WTC11 (cell line): Measurements from ENCODE around the gene ZNF678. TPM values are rescaled to one million over a fixed set of nuclear protein-coding genes. Genes with fewer than 3 reads are reported as not detected.
"Not testable (repeated sequence)": the region's sequence is repeated elsewhere in the genome, so short reads cannot be mapped to it uniquely, and the experiment has no call there.

Experiments used
- ATAC-seq: fragments of 200-7000 bp; cut with Tn5 transposase; 2 replicates; pipeline ENCODE4 v1.10.0; 2021; ENCODE audit warnings: mild to moderate bottlenecking, moderate library complexity
- CTCF ChIA-PET: fragments of 300-600 bp; sonication (Branson Sonifier 250); formaldehyde crosslinking; loops from one replicate; lab custom pipeline; 2021; ENCODE audit warnings: antibody characterized with exemption; lab: Charles Lee
- POLR2A ChIA-PET: fragments of 350-600 bp; sonication (Branson Sonifier 250); formaldehyde crosslinking; loops from one replicate; lab custom pipeline; 2021; ENCODE audit warnings: antibody characterized with exemption; lab: Charles Lee
- DNase-seq: peaks from one replicate; pipeline ENCODE4 v3.0.0; 2021; ENCODE audit warnings: low spot score
- H3K27ac Mint-ChIP-seq: 2 replicates; pipeline ENCODE4 v1.8.0; 2021; ENCODE audit warnings: mixed read lengths
- H3K27me3 Mint-ChIP-seq: 2 replicates; pipeline ENCODE4 v1.8.0; 2021; ENCODE audit warnings: low read depth, mild to moderate bottlenecking, moderate library complexity, mixed read lengths
- H3K36me3 Mint-ChIP-seq: 2 replicates; pipeline ENCODE4 v1.8.0; 2021; ENCODE audit warnings: mixed read lengths
- H3K4me1 Mint-ChIP-seq: 2 replicates; pipeline ENCODE4 v1.8.0; 2022; ENCODE audit warnings: mixed read lengths
- H3K4me3 Mint-ChIP-seq: 2 replicates; pipeline ENCODE4 v1.8.0; 2021; ENCODE audit warnings: mild to moderate bottlenecking, moderate library complexity, mixed read lengths
- H3K9me3 Mint-ChIP-seq: 2 replicates; pipeline ENCODE4 v1.8.0; 2021; ENCODE audit warnings: mixed read lengths
- ATF1 ChIP-seq: sonication (generic); formaldehyde crosslinking; IDR thresholded peaks from 2 replicates; pipeline ENCODE4 v1.8.1; 2023; ENCODE audit warnings: mild to moderate bottlenecking, moderate library complexity, missing genetic modification reagents
- CBFB ChIP-seq: sonication (generic); formaldehyde crosslinking; IDR thresholded peaks from 2 replicates; pipeline ENCODE4 v1.8.1; 2022; ENCODE audit warnings: mild to moderate bottlenecking, low read depth, missing genetic modification reagents
- FOXK1 ChIP-seq: sonication (generic); formaldehyde crosslinking; IDR thresholded peaks from 2 replicates; pipeline ENCODE4 v1.8.0; 2022; ENCODE audit warnings: mild to moderate bottlenecking, moderate library complexity, missing genetic modification reagents
- GABPB1 ChIP-seq: sonication (generic); formaldehyde crosslinking; IDR thresholded peaks from 2 replicates; pipeline ENCODE4 v1.8.1; 2023; ENCODE audit warnings: mild to moderate bottlenecking, missing genetic modification reagents
- NR2C2 ChIP-seq: sonication (generic); formaldehyde crosslinking; IDR thresholded peaks from 2 replicates; pipeline ENCODE4 v1.8.0; 2022; ENCODE audit warnings: mild to moderate bottlenecking, missing genetic modification reagents
- OVOL2 ChIP-seq: fragments of 250-450 bp; sonication (Bioruptor Pico); IDR thresholded peaks from 2 replicates; pipeline ENCODE4 v1.9.0; 2021; ENCODE audit warnings: mild to moderate bottlenecking, borderline replicate concordance
- RORB ChIP-seq: fragments of 250-450 bp; sonication (Bioruptor Pico); IDR thresholded peaks from 2 replicates; pipeline ENCODE4 v1.9.0; 2021; ENCODE audit warnings: mild to moderate bottlenecking
- TEAD1 ChIP-seq: sonication (generic); formaldehyde crosslinking; IDR thresholded peaks from 2 replicates; pipeline ENCODE4 v1.8.0; 2022; ENCODE audit warnings: mild to moderate bottlenecking, missing genetic modification reagents
- TP53 ChIP-seq: sonication (generic); formaldehyde crosslinking; IDR thresholded peaks from 2 replicates; pipeline ENCODE4 v1.8.1; 2023; ENCODE audit warnings: mild to moderate bottlenecking, missing genetic modification reagents
- ZNF121 ChIP-seq: sonication (generic); formaldehyde crosslinking; IDR thresholded peaks from 2 replicates; pipeline ENCODE4 v1.8.0; 2023; ENCODE audit warnings: missing genetic modification reagents
- ZNF138 ChIP-seq: sonication (generic); formaldehyde crosslinking; conservative IDR thresholded peaks from 2 replicates; pipeline ENCODE4 v1.8.1; 2022; ENCODE audit warnings: mild to moderate bottlenecking, moderate library complexity, missing genetic modification reagents
- ZNF263 ChIP-seq: sonication (generic); formaldehyde crosslinking; IDR thresholded peaks from 2 replicates; pipeline ENCODE4 v1.8.1; 2022; ENCODE audit warnings: low read depth, mild to moderate bottlenecking, moderate library complexity, missing genetic modification reagents
- ZNF317 ChIP-seq: sonication (generic); formaldehyde crosslinking; IDR thresholded peaks from 2 replicates; pipeline ENCODE4 v1.8.1; 2023; ENCODE audit warnings: low read depth, mild to moderate bottlenecking, moderate library complexity, missing genetic modification reagents, borderline replicate concordance
- ZNF416 ChIP-seq: fragments of 250-450 bp; sonication (Bioruptor Pico); IDR thresholded peaks from 2 replicates; pipeline ENCODE4 v1.9.0; 2021; ENCODE audit warnings: mild to moderate bottlenecking, inconsistent platforms
- total RNA-seq: library from RNA; stranded (reverse); gene quantifications from 3 replicates; pipeline ENCODE4 v1.2.3, GENCODE V29; 2021
- TF ChIP-seq, protein P1 (sequence below): sonication (generic); formaldehyde crosslinking; IDR thresholded peaks from 2 replicates; pipeline ENCODE4 v1.8.0; 2022; ENCODE audit warnings: mild to moderate bottlenecking, missing genetic modification reagents
- TF ChIP-seq, protein P2 (sequence below): sonication (generic); formaldehyde crosslinking; IDR thresholded peaks from 2 replicates; pipeline ENCODE4 v1.8.1; 2023; ENCODE audit warnings: mild to moderate bottlenecking, missing genetic modification reagents, moderate library complexity
- TF ChIP-seq, protein P3 (sequence below): sonication (generic); formaldehyde crosslinking; IDR thresholded peaks from 2 replicates; pipeline ENCODE4 v1.8.1; 2023; ENCODE audit warnings: mild to moderate bottlenecking, missing genetic modification reagents
- TF ChIP-seq, protein P4 (sequence below): fragments of 250-450 bp; sonication (Bioruptor Pico); IDR thresholded peaks from 2 replicates; pipeline ENCODE4 v1.8.0; 2021; ENCODE audit warnings: mild to moderate bottlenecking
- TF ChIP-seq, protein P5 (sequence below): sonication (generic); formaldehyde crosslinking; IDR thresholded peaks from 2 replicates; pipeline ENCODE4 v1.8.0; 2022; ENCODE audit warnings: mild to moderate bottlenecking, missing genetic modification reagents

ZNF678 gene
- total RNA-seq, 1 experiment from 2014 or later = 28.9 TPM

DNA sequence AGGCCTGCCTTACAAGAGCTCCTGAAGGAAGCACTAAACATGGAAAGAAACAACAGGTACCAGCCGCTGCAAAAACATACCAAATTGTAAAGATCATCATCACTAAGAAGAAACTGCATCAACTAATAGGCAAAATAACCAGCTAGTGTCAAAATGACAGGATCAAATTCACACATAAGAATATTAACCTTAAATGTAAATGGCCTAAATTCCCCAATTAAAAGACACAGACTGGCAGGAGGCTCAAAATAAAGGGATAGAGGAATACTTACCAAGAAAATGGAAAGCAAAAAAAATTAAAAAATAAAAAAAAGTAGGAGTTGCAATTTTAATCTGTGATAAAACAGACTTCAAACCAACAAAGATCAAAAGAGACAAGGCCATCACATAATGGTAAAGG, 11.5 kb upstream of the ZNF678 start:
- peaks cover 28% of the 10 kb centered on the region for H3K27me3 Mint-ChIP-seq
- H3K27ac Mint-ChIP-seq, DNase-seq, POLR2A ChIA-PET, H3K4me3 Mint-ChIP-seq, H3K4me1 Mint-ChIP-seq, ATAC-seq, CTCF ChIA-PET: not testable (repeated sequence)
- H3K36me3 Mint-ChIP-seq = peaks cover 21% of the 10 kb centered on the region
- H3K9me3 Mint-ChIP-seq = peaks cover 56% of the 10 kb centered on the region

DNA sequence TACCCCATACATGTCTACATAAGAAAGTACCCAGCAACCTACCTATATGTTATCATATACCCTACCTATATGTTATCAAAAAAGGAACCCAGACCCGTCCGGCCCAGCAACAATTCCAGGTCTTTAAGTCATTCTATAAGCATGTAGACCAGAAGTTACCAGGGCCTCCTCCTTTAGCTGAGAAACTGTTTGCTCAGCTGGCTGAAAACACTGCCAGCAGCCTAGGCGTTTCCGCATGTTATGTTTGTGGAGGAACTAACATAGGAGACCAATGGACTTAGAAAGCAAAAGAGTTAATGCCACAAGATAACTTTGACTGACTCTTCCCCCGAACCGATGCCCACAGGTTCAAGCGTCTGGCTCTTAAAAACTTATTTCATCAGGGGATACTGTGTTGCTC, 7.1 kb upstream of the ZNF678 start:
- no peak for ATAC-seq
- TF ChIP-seq ZNF138 (CRISPR knock-in tag) = no peak
- TF ChIP-seq CBFB (CRISPR knock-in tag) = no peak
- no peak for TF ChIP-seq ZNF263 (CRISPR knock-in tag)
- no peak for TF ChIP-seq ZNF317 (CRISPR knock-in tag)
- TF ChIP-seq, protein P1, sequence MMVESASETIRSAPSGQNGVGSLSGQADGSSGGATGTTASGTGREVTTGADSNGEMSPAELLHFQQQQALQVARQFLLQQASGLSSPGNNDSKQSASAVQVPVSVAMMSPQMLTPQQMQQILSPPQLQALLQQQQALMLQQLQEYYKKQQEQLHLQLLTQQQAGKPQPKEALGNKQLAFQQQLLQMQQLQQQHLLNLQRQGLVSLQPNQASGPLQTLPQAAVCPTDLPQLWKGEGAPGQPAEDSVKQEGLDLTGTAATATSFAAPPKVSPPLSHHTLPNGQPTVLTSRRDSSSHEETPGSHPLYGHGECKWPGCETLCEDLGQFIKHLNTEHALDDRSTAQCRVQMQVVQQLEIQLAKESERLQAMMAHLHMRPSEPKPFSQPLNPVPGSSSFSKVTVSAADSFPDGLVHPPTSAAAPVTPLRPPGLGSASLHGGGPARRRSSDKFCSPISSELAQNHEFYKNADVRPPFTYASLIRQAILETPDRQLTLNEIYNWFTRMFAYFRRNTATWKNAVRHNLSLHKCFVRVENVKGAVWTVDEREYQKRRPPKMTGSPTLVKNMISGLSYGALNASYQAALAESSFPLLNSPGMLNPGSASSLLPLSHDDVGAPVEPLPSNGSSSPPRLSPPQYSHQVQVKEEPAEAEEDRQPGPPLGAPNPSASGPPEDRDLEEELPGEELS (CRISPR knock-in tag) = no peak
- TF ChIP-seq ZNF416 = no peak
- TF ChIP-seq, protein P2, sequence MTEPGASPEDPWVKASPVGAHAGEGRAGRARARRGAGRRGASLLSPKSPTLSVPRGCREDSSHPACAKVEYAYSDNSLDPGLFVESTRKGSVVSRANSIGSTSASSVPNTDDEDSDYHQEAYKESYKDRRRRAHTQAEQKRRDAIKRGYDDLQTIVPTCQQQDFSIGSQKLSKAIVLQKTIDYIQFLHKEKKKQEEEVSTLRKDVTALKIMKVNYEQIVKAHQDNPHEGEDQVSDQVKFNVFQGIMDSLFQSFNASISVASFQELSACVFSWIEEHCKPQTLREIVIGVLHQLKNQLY = no peak
- no peak for TF ChIP-seq TP53 (CRISPR knock-in tag)
- no peak for TF ChIP-seq ATF1 (CRISPR knock-in tag)
- no peak for TF ChIP-seq ZNF121 (CRISPR knock-in tag)
- no peak for TF ChIP-seq NR2C2 (CRISPR knock-in tag)
- TF ChIP-seq, protein P3, sequence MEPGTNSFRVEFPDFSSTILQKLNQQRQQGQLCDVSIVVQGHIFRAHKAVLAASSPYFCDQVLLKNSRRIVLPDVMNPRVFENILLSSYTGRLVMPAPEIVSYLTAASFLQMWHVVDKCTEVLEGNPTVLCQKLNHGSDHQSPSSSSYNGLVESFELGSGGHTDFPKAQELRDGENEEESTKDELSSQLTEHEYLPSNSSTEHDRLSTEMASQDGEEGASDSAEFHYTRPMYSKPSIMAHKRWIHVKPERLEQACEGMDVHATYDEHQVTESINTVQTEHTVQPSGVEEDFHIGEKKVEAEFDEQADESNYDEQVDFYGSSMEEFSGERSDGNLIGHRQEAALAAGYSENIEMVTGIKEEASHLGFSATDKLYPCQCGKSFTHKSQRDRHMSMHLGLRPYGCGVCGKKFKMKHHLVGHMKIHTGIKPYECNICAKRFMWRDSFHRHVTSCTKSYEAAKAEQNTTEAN (CRISPR knock-in tag) = no peak
- TF ChIP-seq, protein P4, sequence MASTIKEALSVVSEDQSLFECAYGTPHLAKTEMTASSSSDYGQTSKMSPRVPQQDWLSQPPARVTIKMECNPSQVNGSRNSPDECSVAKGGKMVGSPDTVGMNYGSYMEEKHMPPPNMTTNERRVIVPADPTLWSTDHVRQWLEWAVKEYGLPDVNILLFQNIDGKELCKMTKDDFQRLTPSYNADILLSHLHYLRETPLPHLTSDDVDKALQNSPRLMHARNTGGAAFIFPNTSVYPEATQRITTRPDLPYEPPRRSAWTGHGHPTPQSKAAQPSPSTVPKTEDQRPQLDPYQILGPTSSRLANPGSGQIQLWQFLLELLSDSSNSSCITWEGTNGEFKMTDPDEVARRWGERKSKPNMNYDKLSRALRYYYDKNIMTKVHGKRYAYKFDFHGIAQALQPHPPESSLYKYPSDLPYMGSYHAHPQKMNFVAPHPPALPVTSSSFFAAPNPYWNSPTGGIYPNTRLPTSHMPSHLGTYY (CRISPR knock-in tag) = no peak
- no peak for TF ChIP-seq RORB (CRISPR knock-in tag)
- TF ChIP-seq GABPB1 (CRISPR knock-in tag) = no peak
- peaks cover 11% of the 10 kb centered on the region for H3K36me3 Mint-ChIP-seq
- ChIA-PET POLR2A (no interaction called here), CTCF (no interaction called here)
- no peaks in the 10 kb centered on the region; the same call in 1 of the 2 replicates for H3K4me1 Mint-ChIP-seq
- no peak for DNase-seq
- H3K27me3 Mint-ChIP-seq = peaks cover 21% of the 10 kb centered on the region
- no peak overlapping the region for H3K27ac Mint-ChIP-seq
- H3K9me3 Mint-ChIP-seq = peaks cover 38% of the 10 kb centered on the region
- H3K4me3 Mint-ChIP-seq = no peak overlapping the region

DNA sequence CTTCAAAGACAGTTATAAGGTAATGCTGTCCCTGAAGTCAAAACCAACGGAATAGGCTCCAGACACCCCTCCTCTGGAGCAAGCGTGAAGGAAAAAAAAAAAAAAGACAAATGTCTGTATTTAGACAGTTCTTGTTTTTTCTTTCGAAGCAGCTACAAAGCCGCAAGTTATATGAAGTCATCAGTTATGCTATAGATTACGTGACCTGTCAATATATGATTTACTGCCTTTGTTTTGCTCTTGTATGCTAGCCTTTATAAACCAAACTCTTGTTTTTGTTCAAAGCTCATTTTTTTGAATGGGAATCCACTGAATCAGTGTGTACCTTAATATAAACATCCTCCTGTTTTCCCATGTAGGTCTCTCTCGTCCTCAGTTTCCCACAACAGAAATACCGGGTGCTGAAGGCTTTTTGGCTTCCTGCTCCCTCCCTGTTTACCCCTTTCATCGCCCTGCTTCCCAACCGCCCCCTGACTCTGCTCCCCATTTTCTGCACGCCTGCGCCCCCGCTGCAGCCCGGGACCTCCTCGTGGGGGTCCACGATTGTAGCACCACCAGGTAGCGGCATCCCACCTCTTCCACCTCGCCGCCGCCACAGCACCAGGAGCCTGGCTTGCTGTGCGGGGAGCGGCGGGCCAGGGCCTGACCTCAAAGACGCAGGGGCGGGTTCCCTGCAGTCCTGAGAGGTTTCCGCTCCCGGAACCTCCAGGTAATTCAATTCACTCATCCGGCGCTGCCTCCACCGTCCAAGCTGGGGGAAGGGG, 5.2 kb upstream of the ZNF678 start:
- TF ChIP-seq ZNF317 (CRISPR knock-in tag) = no peak
- TF ChIP-seq TEAD1 (CRISPR knock-in tag) = no peak
- TF ChIP-seq FOXK1 (CRISPR knock-in tag) = no peak
- TF ChIP-seq RORB (CRISPR knock-in tag) = no peak
- TF ChIP-seq OVOL2 = no peak
- TF ChIP-seq, protein P5, sequence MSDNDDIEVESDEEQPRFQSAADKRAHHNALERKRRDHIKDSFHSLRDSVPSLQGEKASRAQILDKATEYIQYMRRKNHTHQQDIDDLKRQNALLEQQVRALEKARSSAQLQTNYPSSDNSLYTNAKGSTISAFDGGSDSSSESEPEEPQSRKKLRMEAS = no peak
- TF ChIP-seq, all 79 proteins: peak for 0
- H3K9me3 Mint-ChIP-seq = peaks cover 33% of the 10 kb centered on the region
- peaks cover 2% of the 10 kb centered on the region for H3K4me1 Mint-ChIP-seq
- H3K36me3 Mint-ChIP-seq = peaks cover 2% of the 10 kb centered on the region; the same call in 1 of the 2 replicates
- POLR2A ChIA-PET = no interaction called here
- H3K27me3 Mint-ChIP-seq = peaks cover 8% of the 10 kb centered on the region
- no peak overlapping the region for H3K27ac Mint-ChIP-seq
- no peak for DNase-seq
- CTCF ChIA-PET = interaction anchor here (1.4 kb wide), 1 partner anchor 15 kb away, joined by 6 read pairs; no protein-coding TSS in a partner anchor
- ATAC-seq = no peak
- no peak overlapping the region for H3K4me3 Mint-ChIP-seq
